ENCODE results near the gene KRT83.

KRT83 gene

DNA sequence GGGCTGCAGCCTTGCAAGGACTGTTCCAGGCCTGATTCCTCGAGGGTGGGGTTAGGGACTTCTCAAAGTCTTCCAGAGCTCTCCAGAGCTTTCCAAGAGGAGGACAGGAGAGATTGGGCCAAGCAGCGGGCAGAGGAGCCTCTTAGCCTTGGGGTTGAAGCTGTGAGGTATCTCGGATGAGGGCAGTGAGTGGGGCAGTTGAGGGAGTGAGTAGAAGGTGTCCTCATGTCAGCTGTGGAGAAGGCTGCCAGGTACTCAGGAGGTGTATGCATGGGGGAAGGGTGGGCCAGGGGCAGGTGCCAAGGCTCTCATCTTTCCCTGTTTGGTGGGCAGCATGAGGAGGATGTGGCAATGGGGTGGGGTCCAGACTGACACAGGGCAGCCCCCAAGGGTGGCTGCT lies 7.7 kb downstream of the KRT83 start:
- no peak for TF ChIP-seq CTCF (IDR thresholded peaks at IDR 0.05)

DNA sequence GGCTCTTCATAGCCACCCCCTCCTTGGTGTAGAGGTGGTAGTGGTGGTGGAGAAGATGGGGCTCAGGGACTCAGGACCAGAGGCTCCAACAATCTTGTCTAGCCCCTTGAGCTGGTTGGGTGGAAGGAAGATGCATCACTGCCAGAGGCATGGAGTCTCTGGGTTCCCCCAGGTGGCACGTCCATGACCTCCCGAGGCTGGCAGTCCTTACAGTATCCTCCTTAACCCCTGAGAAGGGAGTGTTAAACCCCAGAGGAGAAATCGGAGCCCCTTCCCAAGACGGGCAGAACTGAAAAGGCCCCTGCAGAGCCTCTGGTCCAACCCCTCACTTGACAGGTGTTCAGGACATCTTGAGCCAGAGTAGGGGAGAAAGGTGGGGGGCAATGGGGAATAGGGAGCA lies 9.1 kb downstream of the KRT83 start:
- TF ChIP-seq CTCF (IDR thresholded peaks at IDR 0.05) = no peak

DNA sequence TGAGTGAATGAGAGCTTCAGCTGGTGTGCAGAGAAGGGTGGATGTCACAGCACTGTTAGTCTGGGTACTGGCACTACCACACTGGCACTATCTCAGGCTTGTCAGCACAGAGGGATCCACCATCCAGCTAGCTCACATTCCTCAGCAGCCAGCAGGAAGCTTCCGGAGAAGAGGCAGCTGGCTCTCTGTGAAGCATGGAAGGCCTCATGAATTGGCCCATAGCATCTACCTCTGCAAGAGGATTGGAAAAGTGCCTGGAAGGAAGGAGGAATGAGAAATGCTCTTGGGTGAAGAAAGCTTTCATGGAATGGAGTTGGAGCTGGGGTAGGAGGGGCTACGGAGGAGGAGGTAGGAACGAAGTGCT lies 9.9 kb downstream of the KRT83 start:
- no peak for TF ChIP-seq CTCF (IDR thresholded peaks at IDR 0.05)

GRCh38 chr12:52310622-52311284 lies 10.4 kb downstream of the KRT83 start:
- no peak for TF ChIP-seq CTCF (IDR thresholded peaks at IDR 0.05)

- TF ChIP-seq CTCF (IDR thresholded peaks at IDR 0.05) = no peak
These were observed 12.3 kb downstream of the KRT83 start for GRCh38 chr12:52308806-52309425.

- no peak for TF ChIP-seq CTCF (IDR thresholded peaks at IDR 0.05)
These were observed 13.1 kb downstream of the KRT83 start for GRCh38 chr12:52307836-52308805.

- no peak for TF ChIP-seq CTCF (IDR thresholded peaks at IDR 0.05)
These were observed 14.5 kb downstream of the KRT83 start for GRCh38 chr12:52306731-52307130.
